ENCODE data around the gene GPR153.
A peak's percentile ranks its signal among the peaks of the same experiment; 100 is the strongest.

Gene GPR153

GRCh38 chr1:6288026-6288425, 27.1 kb upstream of the GPR153 start:
- H3K4me1 ChIP-seq (ENCODE audit: control insufficient read depth in 2 of 2, insufficient read depth in 2 of 2, low read length in 2 of 2): peaks cover 2 to 3% of the 10 kb centered on the region in 2 donors
- H3K27ac ChIP-seq (ENCODE audit: low read depth in 2 of 2, low read length in 2 of 2): peak overlapping the region in 1 of 2 donors; percentile 20
- no peaks in the 10 kb centered on the region for H3K27me3 ChIP-seq (ENCODE audit: control insufficient read depth in 2 of 2, insufficient read depth in 2 of 2, low read length in 2 of 2)
- H3K9me3 ChIP-seq (ENCODE audit: control insufficient read depth in 2 of 2, low read length in 2 of 2): no peaks in the 10 kb centered on the region
- H3K4me3 ChIP-seq (ENCODE audit: low read length in 2 of 2): no peak overlapping the region
- peaks cover 2% of the 10 kb centered on the region in 2 donors for H3K36me3 ChIP-seq (ENCODE audit: control insufficient read depth in 2 of 2, insufficient read depth in 2 of 2, low read length in 2 of 2)
- no peak overlapping the region for H3K9ac ChIP-seq (ENCODE audit: low read depth in 1 of 2, low read length in 2 of 2)

DNA sequence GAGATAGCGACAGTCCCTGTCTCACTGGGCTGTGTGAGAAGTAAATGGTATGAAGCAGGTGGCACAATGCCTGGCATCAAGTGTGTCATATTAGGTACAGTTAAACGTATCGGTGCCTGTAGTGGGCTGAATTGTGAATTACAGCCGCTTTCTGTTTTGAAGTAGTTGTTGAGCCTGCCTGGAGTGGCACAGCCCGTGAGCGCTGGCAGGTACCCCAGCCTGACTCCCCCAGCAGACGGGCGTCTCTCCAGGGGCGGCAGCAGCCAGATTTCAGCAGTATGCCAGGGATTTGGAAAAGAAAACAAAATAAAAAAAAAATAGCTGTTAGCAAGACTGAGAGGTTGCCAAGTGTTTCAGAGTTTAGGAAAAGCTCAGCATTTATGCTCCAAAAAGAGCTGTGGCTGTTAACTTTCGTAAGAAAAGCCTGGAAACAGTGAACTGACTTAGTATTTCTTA, 26.6 kb upstream of the GPR153 start:
- no peak overlapping the region for H3K27ac ChIP-seq (ENCODE audit: low read depth in 2 of 2, low read length in 2 of 2)
- peaks cover 2 to 8% of the 10 kb centered on the region in 2 donors for H3K4me1 ChIP-seq (ENCODE audit: control insufficient read depth in 2 of 2, insufficient read depth in 2 of 2, low read length in 2 of 2)
- H3K36me3 ChIP-seq (ENCODE audit: control insufficient read depth in 2 of 2, insufficient read depth in 2 of 2, low read length in 2 of 2): peaks cover 2% of the 10 kb centered on the region in 2 donors

GRCh38 chr1:6287029-6287428, 26.1 kb upstream of the GPR153 start:
- Histone ChIP-seq H3K4me1 (ENCODE audit: control insufficient read depth in 2 of 2, insufficient read depth in 2 of 2, low read length in 2 of 2) (peaks cover 5 to 12% of the 10 kb centered on the region in 2 donors), H3K27ac (ENCODE audit: low read depth in 2 of 2, low read length in 2 of 2) (no peak overlapping the region), H3K9ac (ENCODE audit: low read depth in 1 of 2, low read length in 2 of 2) (no peak overlapping the region), H3K9me3 (ENCODE audit: control insufficient read depth in 2 of 2, low read length in 2 of 2) (no peaks in the 10 kb centered on the region), H3K36me3 (ENCODE audit: control insufficient read depth in 2 of 2, insufficient read depth in 2 of 2, low read length in 2 of 2) (peaks cover 2% of the 10 kb centered on the region in 2 donors), H3K4me3 (ENCODE audit: low read length in 2 of 2) (no peak overlapping the region), H3K27me3 (ENCODE audit: control insufficient read depth in 2 of 2, insufficient read depth in 2 of 2, low read length in 2 of 2) (no peaks in the 10 kb centered on the region)

More for the DNA sequence above, 26.6 kb upstream of the GPR153 start:
- no peak overlapping the region for H3K4me3 ChIP-seq (ENCODE audit: low read length in 2 of 2)
- H3K9me3 ChIP-seq (ENCODE audit: control insufficient read depth in 2 of 2, low read length in 2 of 2): no peaks in the 10 kb centered on the region
- no peak overlapping the region for H3K9ac ChIP-seq (ENCODE audit: low read depth in 1 of 2, low read length in 2 of 2)
- no peaks in the 10 kb centered on the region for H3K27me3 ChIP-seq (ENCODE audit: control insufficient read depth in 2 of 2, insufficient read depth in 2 of 2, low read length in 2 of 2)

DNA sequence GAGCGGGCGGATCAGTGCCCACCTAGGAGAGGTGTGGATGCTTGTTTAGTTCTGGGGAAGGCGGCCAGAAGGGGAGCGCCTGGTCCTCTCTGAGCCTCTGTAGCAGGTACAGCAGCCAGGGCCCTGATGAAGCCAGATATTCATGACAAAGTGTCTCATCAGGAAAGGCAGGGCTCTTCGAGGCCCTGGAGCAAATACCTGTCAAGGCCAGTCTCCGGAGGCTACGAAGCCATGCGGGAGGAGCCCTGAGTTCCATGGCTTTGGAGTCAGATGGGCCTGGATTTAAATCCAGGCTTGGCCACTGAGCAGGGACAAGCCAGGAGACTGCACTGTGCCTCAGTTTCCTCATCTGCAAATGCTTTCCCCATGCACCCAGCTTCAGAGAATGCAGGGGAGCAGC, 25.4 kb upstream of the GPR153 start:
- H3K27ac ChIP-seq (ENCODE audit: low read depth in 2 of 2, low read length in 2 of 2): no peak overlapping the region
- H3K4me3 ChIP-seq (ENCODE audit: low read length in 2 of 2): no peak overlapping the region
- H3K9me3 ChIP-seq (ENCODE audit: control insufficient read depth in 2 of 2, low read length in 2 of 2): no peaks in the 10 kb centered on the region
- H3K36me3 ChIP-seq (ENCODE audit: control insufficient read depth in 2 of 2, insufficient read depth in 2 of 2, low read length in 2 of 2): peaks cover 2% of the 10 kb centered on the region in 2 donors
- no peak overlapping the region for H3K9ac ChIP-seq (ENCODE audit: low read depth in 1 of 2, low read length in 2 of 2)
- no peaks in the 10 kb centered on the region for H3K27me3 ChIP-seq (ENCODE audit: control insufficient read depth in 2 of 2, insufficient read depth in 2 of 2, low read length in 2 of 2)
- H3K4me1 ChIP-seq (ENCODE audit: control insufficient read depth in 2 of 2, insufficient read depth in 2 of 2, low read length in 2 of 2): peaks cover 10 to 20% of the 10 kb centered on the region in 2 donors

- no peaks in the 10 kb centered on the region for H3K27me3 ChIP-seq (ENCODE audit: control insufficient read depth in 2 of 2, insufficient read depth in 2 of 2, low read length in 2 of 2)
- no peak overlapping the region for H3K27ac ChIP-seq (ENCODE audit: low read depth in 2 of 2, low read length in 2 of 2)
- peaks cover 11 to 20% of the 10 kb centered on the region in 2 donors for H3K4me1 ChIP-seq (ENCODE audit: control insufficient read depth in 2 of 2, insufficient read depth in 2 of 2, low read length in 2 of 2)
- H3K9me3 ChIP-seq (ENCODE audit: control insufficient read depth in 2 of 2, low read length in 2 of 2): no peaks in the 10 kb centered on the region
- peaks cover 0 to 2% of the 10 kb centered on the region in 2 donors for H3K36me3 ChIP-seq (ENCODE audit: control insufficient read depth in 2 of 2, insufficient read depth in 2 of 2, low read length in 2 of 2)
- no peak overlapping the region for H3K9ac ChIP-seq (ENCODE audit: low read depth in 1 of 2, low read length in 2 of 2)
- H3K4me3 ChIP-seq (ENCODE audit: low read length in 2 of 2): no peak overlapping the region
Measured at GRCh38 chr1:6285336-6285735, 24.4 kb upstream of the GPR153 start.

DNA sequence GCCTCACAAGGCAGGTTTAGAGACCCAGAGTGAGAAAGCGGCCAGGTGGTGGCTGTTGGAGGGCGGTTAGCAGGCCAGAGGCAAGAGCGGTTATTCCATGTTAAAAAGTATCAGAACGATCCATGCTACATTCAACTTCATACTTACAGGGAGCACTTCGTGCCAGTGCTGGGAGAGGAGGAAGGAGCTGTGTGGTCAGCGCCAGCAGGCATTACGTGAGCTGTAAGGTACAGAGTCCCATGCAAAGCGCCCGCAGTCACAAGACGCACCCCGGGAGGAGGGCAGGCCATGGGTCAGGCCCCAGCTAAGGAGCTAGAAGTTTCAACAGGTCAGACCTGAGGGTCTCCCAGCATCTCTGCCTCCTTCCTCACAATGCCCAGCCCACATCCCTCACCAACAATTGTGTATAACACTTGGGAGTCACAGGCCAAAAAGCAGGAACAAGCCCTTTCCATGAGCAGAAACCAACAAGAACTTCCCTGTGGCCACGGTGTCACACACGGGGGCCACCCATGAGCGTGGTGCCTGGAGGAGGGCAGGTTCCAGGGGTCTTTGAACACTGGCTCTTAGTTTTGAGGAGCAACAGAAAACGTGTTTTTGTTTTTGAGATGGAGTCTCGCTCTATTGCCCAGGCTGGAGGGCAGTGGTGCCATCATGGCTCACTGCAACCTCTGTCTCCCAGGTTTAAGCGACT, 21.8 kb upstream of the GPR153 start:
- H3K9ac ChIP-seq (ENCODE audit: low read depth in 1 of 2, low read length in 2 of 2): no peak overlapping the region
- H3K36me3 ChIP-seq (ENCODE audit: control insufficient read depth in 2 of 2, insufficient read depth in 2 of 2, low read length in 2 of 2): peaks cover 0 to 4% of the 10 kb centered on the region in 2 donors
- H3K9me3 ChIP-seq (ENCODE audit: control insufficient read depth in 2 of 2, low read length in 2 of 2): no peaks in the 10 kb centered on the region
- peak overlapping the region in 1 of 2 donors; percentile 40 for H3K27ac ChIP-seq (ENCODE audit: low read depth in 2 of 2, low read length in 2 of 2)
- H3K4me1 ChIP-seq (ENCODE audit: control insufficient read depth in 2 of 2, insufficient read depth in 2 of 2, low read length in 2 of 2): peaks cover 9 to 18% of the 10 kb centered on the region in 2 donors
- H3K4me3 ChIP-seq (ENCODE audit: low read length in 2 of 2): no peak overlapping the region
- H3K27me3 ChIP-seq (ENCODE audit: control insufficient read depth in 2 of 2, insufficient read depth in 2 of 2, low read length in 2 of 2): no peaks in the 10 kb centered on the region

DNA sequence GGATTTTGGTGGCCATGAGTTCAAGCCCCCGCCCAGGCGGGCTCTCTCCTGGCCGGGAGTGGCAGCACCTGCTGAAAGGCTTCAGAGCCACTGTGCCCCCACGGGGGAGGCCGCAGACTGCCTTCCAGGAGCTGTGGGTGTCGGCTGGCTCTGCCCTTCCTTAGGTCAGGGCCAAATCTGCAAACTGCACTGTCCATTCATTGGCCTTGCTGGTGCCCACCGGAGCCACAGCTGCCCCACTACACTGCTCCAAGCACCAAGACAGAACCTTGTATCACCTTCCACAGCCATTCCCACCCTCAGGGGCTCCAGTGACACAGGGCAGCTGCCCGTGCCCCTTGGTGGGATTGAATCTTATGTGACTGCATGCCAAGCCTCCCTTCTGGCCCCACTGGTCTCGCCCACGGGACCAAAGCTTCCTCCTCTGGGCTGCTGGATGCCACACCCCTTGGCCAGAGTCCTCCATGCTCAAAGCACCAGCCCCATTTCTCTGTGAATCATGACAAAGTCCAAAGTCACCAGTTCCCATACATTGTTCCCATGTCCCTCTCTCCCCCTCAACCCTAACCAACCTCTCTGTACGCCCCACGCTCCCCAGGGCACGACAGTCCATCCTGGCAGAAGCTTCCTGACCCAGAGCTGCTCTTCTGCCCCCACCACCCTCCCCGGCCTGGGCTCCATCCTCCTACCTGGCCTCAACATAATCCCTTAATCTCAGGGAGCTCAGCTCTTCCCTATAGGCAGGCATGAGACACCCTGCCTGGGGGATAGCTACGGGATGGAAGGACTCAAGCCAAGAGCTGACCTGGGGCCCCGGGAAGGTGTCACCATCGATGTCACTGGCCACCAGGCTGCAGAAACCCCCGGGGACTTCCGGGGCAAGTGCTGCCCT, 20.9 kb upstream of the GPR153 start:
- Histone ChIP-seq H3K36me3 (ENCODE audit: control insufficient read depth in 2 of 2, insufficient read depth in 2 of 2, low read length in 2 of 2) (peaks cover 0 to 2% of the 10 kb centered on the region in 2 donors), H3K27me3 (ENCODE audit: control insufficient read depth in 2 of 2, insufficient read depth in 2 of 2, low read length in 2 of 2) (no peaks in the 10 kb centered on the region), H3K9ac (ENCODE audit: low read depth in 1 of 2, low read length in 2 of 2) (peak overlapping the region in 1 of 2 donors; percentile 9), H3K27ac (ENCODE audit: low read depth in 2 of 2, low read length in 2 of 2) (peak overlapping the region; percentile 32 to 70), H3K4me3 (ENCODE audit: low read length in 2 of 2) (peak overlapping the region in 1 of 2 donors; percentile 7), H3K9me3 (ENCODE audit: control insufficient read depth in 2 of 2, low read length in 2 of 2) (no peaks in the 10 kb centered on the region), H3K4me1 (ENCODE audit: control insufficient read depth in 2 of 2, insufficient read depth in 2 of 2, low read length in 2 of 2) (peaks cover 10 to 27% of the 10 kb centered on the region in 2 donors)

- peaks cover 0 to 2% of the 10 kb centered on the region in 2 donors for H3K36me3 ChIP-seq (ENCODE audit: control insufficient read depth in 2 of 2, insufficient read depth in 2 of 2, low read length in 2 of 2)
- no peaks in the 10 kb centered on the region for H3K9me3 ChIP-seq (ENCODE audit: control insufficient read depth in 2 of 2, low read length in 2 of 2)
- H3K4me1 ChIP-seq (ENCODE audit: control insufficient read depth in 2 of 2, insufficient read depth in 2 of 2, low read length in 2 of 2): peaks cover 14 to 36% of the 10 kb centered on the region in 2 donors
- no peak overlapping the region for H3K4me3 ChIP-seq (ENCODE audit: low read length in 2 of 2)
- H3K9ac ChIP-seq (ENCODE audit: low read depth in 1 of 2, low read length in 2 of 2): no peak overlapping the region
- H3K27me3 ChIP-seq (ENCODE audit: control insufficient read depth in 2 of 2, insufficient read depth in 2 of 2, low read length in 2 of 2): no peaks in the 10 kb centered on the region
- H3K27ac ChIP-seq (ENCODE audit: low read depth in 2 of 2, low read length in 2 of 2): peak overlapping the region in 1 of 2 donors; percentile 70
Measured at GRCh38 chr1:6280761-6281451, 20.0 kb upstream of the GPR153 start.

DNA sequence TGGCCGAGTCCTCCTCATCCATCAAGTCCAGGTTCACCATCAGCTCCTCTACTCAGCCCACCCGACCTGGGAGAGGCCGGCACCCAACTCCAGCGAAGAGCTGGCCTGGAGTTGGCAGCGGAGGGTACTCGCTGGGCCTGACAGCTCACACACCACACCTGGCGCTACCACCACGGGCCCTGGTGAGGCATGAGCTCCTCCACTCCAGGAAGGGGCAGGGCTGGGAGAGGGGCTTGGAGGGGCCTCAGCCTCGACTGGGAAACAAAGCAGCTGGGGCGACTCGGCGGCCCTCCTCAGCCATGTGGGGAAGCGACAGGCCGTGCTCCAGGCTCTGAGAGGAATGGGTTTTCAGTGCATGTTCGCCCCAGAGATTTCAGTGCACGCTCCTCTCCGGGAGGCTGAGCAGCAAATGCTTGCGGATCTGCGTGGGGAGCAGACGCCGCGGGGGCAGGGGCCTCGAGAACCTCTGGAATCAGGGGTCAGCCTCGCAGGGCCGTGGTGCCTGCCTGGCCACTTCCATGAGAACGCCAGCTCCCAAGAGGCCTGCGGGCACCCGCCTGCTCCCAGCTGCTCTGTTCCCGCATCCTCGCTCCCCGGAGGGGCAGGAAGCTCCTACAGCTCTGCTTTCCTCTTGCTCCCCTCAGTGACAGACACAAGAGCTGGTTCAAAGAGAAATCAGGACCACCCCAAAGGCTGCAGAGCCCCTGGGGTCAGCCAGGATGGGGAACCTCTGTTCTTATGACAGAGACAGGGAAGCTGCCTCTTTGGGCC, 18.9 kb upstream of the GPR153 start:
- Histone ChIP-seq H3K27ac (ENCODE audit: low read depth in 2 of 2, low read length in 2 of 2) (no peak overlapping the region), H3K36me3 (ENCODE audit: control insufficient read depth in 2 of 2, insufficient read depth in 2 of 2, low read length in 2 of 2) (peaks cover 0 to 2% of the 10 kb centered on the region in 2 donors), H3K4me3 (ENCODE audit: low read length in 2 of 2) (no peak overlapping the region), H3K4me1 (ENCODE audit: control insufficient read depth in 2 of 2, insufficient read depth in 2 of 2, low read length in 2 of 2) (peaks cover 14 to 37% of the 10 kb centered on the region in 2 donors), H3K27me3 (ENCODE audit: control insufficient read depth in 2 of 2, insufficient read depth in 2 of 2, low read length in 2 of 2) (no peaks in the 10 kb centered on the region), H3K9me3 (ENCODE audit: control insufficient read depth in 2 of 2, low read length in 2 of 2) (no peaks in the 10 kb centered on the region), H3K9ac (ENCODE audit: low read depth in 1 of 2, low read length in 2 of 2) (no peak overlapping the region)
